OCI-LY1 (cell line): ENCODE results near the gene RSPH1.

Experiments used
- H2AFZ ChIP-seq: fragments of 200-600 bp; sonication (generic), shearing (Covaris generic); 2 replicates; pipeline ENCODE4 v1.6.0; 2014; ENCODE audit warnings: antibody characterized with exemption, mild to moderate bottlenecking, low read length
- H3F3A ChIP-seq: fragments of 200-600 bp; sonication (generic), shearing (Covaris generic); 2 replicates; pipeline ENCODE4 v1.6.0; 2014; ENCODE audit warnings: mild to moderate bottlenecking, antibody characterized with exemption, low read length, moderate library complexity; ENCODE audit not compliant: insufficient read depth
- H3K27ac ChIP-seq: fragments of 200-600 bp; sonication (generic); 2 replicates; pipeline ENCODE4 v1.5.1; 2014; ENCODE audit warnings: low read length, mixed run types, mild to moderate bottlenecking, low read depth; ENCODE audit not compliant: poor library complexity, severe bottlenecking
- H3K27me3 ChIP-seq: fragments of 200-600 bp; sonication (generic); 2 replicates; pipeline ENCODE4 v1.6.0; 2014; ENCODE audit warnings: antibody characterized with exemption, mild to moderate bottlenecking, low read length, moderate library complexity; ENCODE audit not compliant: insufficient read depth
- H3K36me3 ChIP-seq: fragments of 200-600 bp; sonication (generic); 2 replicates; pipeline ENCODE4 v1.6.1; 2014; ENCODE audit warnings: mild to moderate bottlenecking, antibody characterized with exemption, low read length, moderate library complexity, mixed read lengths; ENCODE audit not compliant: insufficient read depth
- H3K4me1 ChIP-seq: fragments of 200-600 bp; sonication (generic); 2 replicates; pipeline ENCODE4 v1.5.1; 2014; ENCODE audit warnings: mild to moderate bottlenecking, low read length, moderate library complexity; ENCODE audit not compliant: insufficient read depth, severe bottlenecking
- H3K4me2 ChIP-seq: fragments of 200-600 bp; sonication (generic), shearing (Covaris generic); 2 replicates; pipeline ENCODE4 v1.6.1; 2014; ENCODE audit warnings: low read length
- H3K4me3 ChIP-seq: fragments of 200-600 bp; sonication (generic); 2 replicates; pipeline ENCODE4 v1.5.1; 2014; ENCODE audit warnings: low read length, low read depth, mild to moderate bottlenecking, mixed read lengths; ENCODE audit not compliant: poor library complexity, severe bottlenecking
- H3K79me2 ChIP-seq: fragments of 200-600 bp; shearing (Covaris generic); 2 replicates; pipeline ENCODE4 v1.6.1; 2016; ENCODE audit warnings: mixed run types, low read length, mixed read lengths; ENCODE audit not compliant: insufficient read depth
- H3K9ac ChIP-seq: fragments of 200-600 bp; sonication (generic), shearing (Covaris generic); 2 replicates; pipeline ENCODE4 v1.6.1; 2014; ENCODE audit warnings: mild to moderate bottlenecking, low read length, mixed read lengths
- H3K9me2 ChIP-seq: fragments of 200-600 bp; sonication (generic), shearing (Covaris generic); 2 replicates; pipeline ENCODE4 v1.6.1; 2014; ENCODE audit warnings: low read depth, mild to moderate bottlenecking, low read length, mixed read lengths
- H3K9me3 ChIP-seq: fragments of 200-600 bp; shearing (Covaris generic); 2 replicates; pipeline ENCODE4 v1.6.1; 2014; ENCODE audit warnings: low read length, mixed read lengths
- H4K20me1 ChIP-seq: fragments of 200-600 bp; sonication (generic), shearing (Covaris generic); 2 replicates; pipeline ENCODE4 v1.6.0; 2016; ENCODE audit warnings: mild to moderate bottlenecking, low read length; ENCODE audit not compliant: insufficient read depth
- CTCF ChIP-seq: fragments of 200-600 bp; sonication (generic), shearing (Covaris generic); IDR thresholded peaks from 2 replicates; pipeline ENCODE4 v1.5.1; 2017; ENCODE audit warnings: mild to moderate bottlenecking, antibody characterized with exemption, low read length, moderate library complexity, mixed read lengths
- EZH2 ChIP-seq: fragments of 200-600 bp; sonication (generic), shearing (Covaris generic); IDR thresholded peaks from 2 replicates; pipeline ENCODE4 v1.8.0; 2017; ENCODE audit warnings: borderline replicate concordance, mixed run types, mild to moderate bottlenecking, antibody characterized with exemption, low read length, moderate library complexity, mixed read lengths

Gene RSPH1

DNA sequence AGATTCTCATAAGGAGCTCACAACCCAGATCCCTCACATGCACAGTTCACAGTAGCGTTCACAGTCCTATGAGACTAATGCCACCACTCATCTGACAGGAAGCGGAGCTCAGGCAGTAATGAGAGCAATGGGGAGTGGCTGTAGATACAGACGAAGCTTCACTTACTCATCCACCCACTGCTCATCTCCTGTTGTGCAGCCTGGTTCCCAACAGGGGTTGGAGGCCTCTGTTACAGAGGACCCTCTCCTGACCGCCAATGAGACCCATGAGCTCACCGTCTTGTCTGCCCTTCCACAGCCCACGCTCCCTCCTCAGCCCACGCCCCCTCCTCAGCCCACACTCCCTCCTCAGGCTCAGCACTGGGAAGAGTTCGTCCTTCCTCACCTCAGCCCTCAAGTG, 39.6 kb downstream of the RSPH1 start:
- H3K4me2 ChIP-seq, result no peak overlapping the region
- H3K36me3 ChIP-seq, result no peaks in the 10 kb centered on the region
- no peaks in the 10 kb centered on the region for H3K79me2 ChIP-seq
- H2AFZ ChIP-seq, result no peak overlapping the region
- H3K4me1 ChIP-seq, result peaks cover 22% of the 10 kb centered on the region
- no peaks in the 10 kb centered on the region for H4K20me1 ChIP-seq
- TF ChIP-seq EZH2 (no peak), CTCF (no peak)
- no peaks in the 10 kb centered on the region for H3K9me2 ChIP-seq
- peaks cover 4% of the 10 kb centered on the region; the same call in 1 of the 2 replicates for H3K9me3 ChIP-seq
- no peak overlapping the region for H3K4me3 ChIP-seq
- no peak overlapping the region for H3K27ac ChIP-seq
- H3K27me3 ChIP-seq, result no peaks in the 10 kb centered on the region
- H3F3A ChIP-seq, result no peaks in the 10 kb centered on the region
- H3K9ac ChIP-seq, result no peak overlapping the region

DNA sequence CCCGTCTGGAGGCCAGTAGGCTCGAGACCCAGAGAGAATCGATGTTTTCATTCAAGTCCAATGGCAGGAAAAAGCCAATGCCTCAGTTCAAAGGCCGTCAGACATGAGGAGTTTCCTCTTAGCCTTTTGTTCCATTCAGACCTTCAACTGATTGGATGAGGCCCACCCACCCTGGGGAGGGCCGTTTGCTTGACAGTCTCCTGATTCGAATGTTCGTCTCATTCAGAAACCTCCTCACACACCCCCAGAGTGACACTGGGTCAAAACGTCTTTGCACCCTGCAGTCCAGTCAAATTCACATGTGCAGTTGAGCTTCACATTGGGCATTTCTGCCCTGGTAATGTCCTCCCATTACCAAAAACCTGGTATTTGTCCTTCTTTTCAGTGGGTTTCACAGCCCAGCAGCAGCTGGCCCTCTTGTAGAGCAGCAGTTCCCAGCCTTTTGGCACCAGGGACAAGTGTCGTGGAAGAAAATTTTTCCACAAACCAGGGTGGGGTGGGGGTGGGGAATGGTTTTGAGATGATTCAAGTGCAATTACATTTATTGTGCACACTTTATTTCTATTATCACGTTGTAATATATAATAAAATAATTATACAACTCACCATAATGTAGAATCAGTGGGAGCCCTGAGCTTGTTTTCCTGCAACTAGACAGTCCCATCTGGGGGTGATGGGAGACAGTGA, 40.1 kb downstream of the RSPH1 start:
- Histone ChIP-seq H3K27ac (no peak overlapping the region), H3K9ac (no peak overlapping the region), H3K4me1 (peaks cover 16% of the 10 kb centered on the region), H3K79me2 (no peaks in the 10 kb centered on the region), H3K9me3 (peaks cover 4% of the 10 kb centered on the region; the same call in 1 of the 2 replicates), H2AFZ (no peak overlapping the region), H3K36me3 (no peaks in the 10 kb centered on the region), H4K20me1 (no peaks in the 10 kb centered on the region), H3K9me2 (no peaks in the 10 kb centered on the region), H3K27me3 (no peaks in the 10 kb centered on the region), H3K4me3 (no peak overlapping the region), H3K4me2 (no peak overlapping the region), H3F3A (no peaks in the 10 kb centered on the region)
- TF ChIP-seq EZH2, result no peak
- TF ChIP-seq CTCF, result no peak

DNA sequence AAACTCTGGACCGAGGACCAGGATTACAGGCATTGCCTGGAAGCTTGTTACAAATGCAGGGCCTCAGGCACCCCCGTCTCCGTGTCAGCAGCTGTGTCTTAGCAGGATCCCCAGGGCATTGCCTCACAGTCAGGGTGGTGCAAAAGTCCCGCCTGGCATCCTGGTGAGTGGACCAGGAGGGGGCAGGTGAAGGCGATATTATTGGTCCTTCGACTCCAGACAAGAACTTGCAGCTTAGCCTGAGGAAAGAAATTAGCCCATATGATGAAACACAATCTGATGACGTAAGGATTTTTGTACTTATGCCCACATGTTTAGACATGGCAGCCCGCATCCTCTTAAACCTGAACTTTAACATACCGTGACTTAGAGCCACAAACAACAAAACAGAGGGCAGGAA, 40.8 kb downstream of the RSPH1 start:
- H3F3A ChIP-seq, result no peaks in the 10 kb centered on the region
- H2AFZ ChIP-seq, result no peak overlapping the region
- TF ChIP-seq CTCF (no peak), EZH2 (no peak)
- H3K27me3 ChIP-seq, result no peaks in the 10 kb centered on the region
- no peak overlapping the region for H3K4me3 ChIP-seq
- no peaks in the 10 kb centered on the region for H3K9me2 ChIP-seq
- no peaks in the 10 kb centered on the region for H3K79me2 ChIP-seq
- peaks cover 4% of the 10 kb centered on the region; the same call in 1 of the 2 replicates for H3K9me3 ChIP-seq
- peaks cover 13% of the 10 kb centered on the region for H3K4me1 ChIP-seq
- no peak overlapping the region for H3K27ac ChIP-seq
- H3K9ac ChIP-seq, result no peak overlapping the region
- no peaks in the 10 kb centered on the region for H4K20me1 ChIP-seq
- H3K4me2 ChIP-seq, result no peak overlapping the region
- H3K36me3 ChIP-seq, result no peaks in the 10 kb centered on the region
